Measurements from ENCODE around the gene SHLD1. TPM values are rescaled to one million over a fixed set of nuclear protein-coding genes. Genes with fewer than 3 reads are reported as not detected.

Gene SHLD1
- total and polyA plus RNA-seq, 4 donors: 2.3 to 9.5 (median 4.0) TPM

DNA sequence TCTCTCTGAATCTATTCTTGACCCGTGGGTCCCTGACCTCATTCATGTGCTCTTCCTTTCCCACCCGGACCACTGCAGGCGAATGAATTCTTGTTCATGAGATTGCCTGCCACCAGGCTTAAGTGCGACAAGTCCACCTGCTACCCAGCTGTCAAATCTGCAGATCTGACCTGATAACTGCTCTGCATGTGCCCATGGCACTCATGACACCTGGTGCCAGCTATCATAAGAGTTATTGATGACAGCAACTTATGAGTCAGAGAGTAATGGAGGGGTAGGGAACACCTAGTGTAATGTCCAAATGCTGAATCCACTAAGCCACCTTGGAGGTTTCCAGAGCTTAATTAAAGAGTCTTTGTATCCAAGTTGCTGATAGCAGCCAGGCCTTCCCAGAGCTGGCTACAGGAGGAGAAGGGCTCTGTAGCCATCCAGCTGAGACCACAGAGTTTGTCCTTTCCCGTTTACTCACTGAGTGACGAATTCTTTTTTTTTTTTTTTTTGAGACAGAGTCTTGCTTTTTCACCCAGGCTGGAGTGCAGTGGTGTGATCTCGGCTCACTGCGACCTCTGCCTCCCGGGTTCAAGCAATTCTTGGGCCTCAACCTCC, 17.4 kb downstream of the SHLD1 start:
- ATAC-seq (ENCODE audit: low FRiP score): no peak
- Histone ChIP-seq H3K27ac (ENCODE audit: low read depth in 1 of 2, low read length in 2 of 2) (no peak overlapping the region), H3K27me3 (ENCODE audit: control insufficient read depth in 1 of 2, insufficient read depth in 2 of 2, low read length in 1 of 2) (no peaks in the 10 kb centered on the region), H3K9me3 (ENCODE audit: control insufficient read depth, low read length) (no peaks in the 10 kb centered on the region), H3K4me1 (ENCODE audit: control insufficient read depth in 1 of 2, insufficient read depth in 2 of 2, low read length in 2 of 2) (no peaks in the 10 kb centered on the region), H3K4me3 (ENCODE audit: low read length in 2 of 2) (no peak overlapping the region), H3K36me3 (ENCODE audit: control insufficient read depth in 1 of 2, insufficient read depth in 2 of 2, low read length in 1 of 2) (no peaks in the 10 kb centered on the region)
- intact Hi-C loops (cut with DNase I): no loop called here
- DNase-seq: no peak
- WGBS, 2 donors: 85 to 88% methylated on average over 9 of the region's 9 CpGs

DNA sequence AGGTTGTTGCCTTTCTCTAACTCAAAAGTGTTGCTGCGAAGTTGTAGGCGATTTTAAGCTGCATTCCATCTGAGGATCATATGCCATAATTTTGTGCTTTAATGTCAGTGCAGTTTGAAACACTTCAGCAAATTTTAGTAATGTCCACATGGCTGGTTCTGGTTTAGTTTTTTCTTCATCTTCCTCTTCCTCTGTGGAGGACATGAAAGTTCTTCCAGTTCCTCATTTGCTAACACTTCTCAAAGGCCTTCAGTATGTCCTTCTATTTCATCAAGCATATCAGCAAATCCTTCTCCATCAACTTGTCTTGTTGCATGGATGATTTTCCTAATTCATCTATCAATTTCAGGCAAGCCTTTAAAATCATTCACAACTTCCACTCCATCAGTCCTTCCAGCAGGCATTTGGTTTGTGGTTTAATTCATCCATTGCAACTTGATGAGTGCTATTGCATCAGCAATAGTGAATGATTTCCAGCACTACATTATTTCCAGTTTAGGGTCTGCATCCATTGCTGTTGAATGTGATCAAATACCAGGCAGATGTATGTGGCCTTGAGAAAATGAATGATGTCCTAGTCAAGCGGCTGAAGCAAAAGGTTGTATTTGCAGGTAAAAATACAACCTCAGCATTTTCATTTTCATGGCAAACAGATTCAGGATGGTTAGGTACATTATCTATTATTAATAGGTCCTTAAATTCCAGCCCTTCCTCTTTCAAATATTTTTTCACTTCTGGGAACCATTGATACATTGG, 20.2 kb downstream of the SHLD1 start:
- no peak overlapping the region for H3K27ac ChIP-seq (ENCODE audit: low read depth in 1 of 2, low read length in 2 of 2)
- H3K36me3 ChIP-seq (ENCODE audit: control insufficient read depth in 1 of 2, insufficient read depth in 2 of 2, low read length in 1 of 2): no peaks in the 10 kb centered on the region
- WGBS, 2 donors: 96% methylated on average over 3 of the region's 3 CpGs
- ATAC-seq (ENCODE audit: low FRiP score) (no peak), DNase-seq (no peak)
- H3K4me1 ChIP-seq (ENCODE audit: control insufficient read depth in 1 of 2, insufficient read depth in 2 of 2, low read length in 2 of 2): no peaks in the 10 kb centered on the region
- no peaks in the 10 kb centered on the region for H3K27me3 ChIP-seq (ENCODE audit: control insufficient read depth in 1 of 2, insufficient read depth in 2 of 2, low read length in 1 of 2)
- H3K9me3 ChIP-seq (ENCODE audit: control insufficient read depth, low read length): no peaks in the 10 kb centered on the region
- intact Hi-C loops (cut with DNase I): no loop called here
- no peak overlapping the region for H3K4me3 ChIP-seq (ENCODE audit: low read length in 2 of 2)

DNA sequence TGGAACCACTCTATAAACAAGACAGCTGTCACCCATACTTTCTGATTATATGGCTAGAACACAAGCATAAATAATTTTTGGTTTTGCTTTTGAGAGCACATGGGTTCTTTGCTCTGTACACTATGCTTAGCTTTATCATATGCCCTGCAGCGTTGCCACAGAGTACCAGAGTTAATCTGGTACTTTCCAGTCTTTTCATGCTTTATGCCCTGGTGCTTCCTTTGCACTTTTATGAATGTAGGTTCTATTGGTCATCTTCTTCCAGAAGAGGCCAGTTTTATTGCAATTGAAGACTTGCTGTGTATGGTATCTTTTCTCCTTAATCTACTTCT, 20.8 kb downstream of the SHLD1 start:
- Histone ChIP-seq H3K9me3 (ENCODE audit: control insufficient read depth, low read length) (no peaks in the 10 kb centered on the region), H3K4me1 (ENCODE audit: control insufficient read depth in 1 of 2, insufficient read depth in 2 of 2, low read length in 2 of 2) (no peaks in the 10 kb centered on the region), H3K36me3 (ENCODE audit: control insufficient read depth in 1 of 2, insufficient read depth in 2 of 2, low read length in 1 of 2) (no peaks in the 10 kb centered on the region), H3K4me3 (ENCODE audit: low read length in 2 of 2) (no peak overlapping the region), H3K27ac (ENCODE audit: low read depth in 1 of 2, low read length in 2 of 2) (no peak overlapping the region), H3K27me3 (ENCODE audit: control insufficient read depth in 1 of 2, insufficient read depth in 2 of 2, low read length in 1 of 2) (no peaks in the 10 kb centered on the region)
- ATAC-seq (ENCODE audit: low FRiP score) (no peak), DNase-seq (no peak)
- WGBS, 2 donors: 91 to 94% methylated on average over 1 of the region's 1 CpG
- intact Hi-C loops (cut with DNase I): no loop called here

DNA sequence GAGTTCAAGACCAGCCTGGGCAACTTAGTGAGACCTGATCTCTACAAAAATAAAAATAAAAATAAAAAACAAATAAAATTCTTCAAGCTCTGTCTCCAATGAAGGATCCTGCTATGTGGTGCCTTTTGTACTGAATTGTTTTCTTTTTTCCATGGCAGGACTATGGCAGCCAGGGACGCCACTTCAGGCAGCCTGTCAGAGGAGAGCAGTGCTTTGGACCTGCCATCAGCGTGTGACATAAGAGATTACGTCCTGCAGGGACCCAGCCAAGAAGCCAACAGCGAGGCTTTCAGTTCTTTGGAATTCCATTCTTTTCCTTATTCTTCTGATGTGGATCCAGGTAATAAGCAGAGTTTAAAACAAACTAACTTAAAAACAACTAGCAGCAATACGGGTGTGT, 22.5 kb downstream of the SHLD1 start:
- ATAC-seq (ENCODE audit: low FRiP score): no peak
- WGBS, 2 donors: 84 to 85% methylated on average over 5 of the region's 5 CpGs
- H3K4me1 ChIP-seq (ENCODE audit: control insufficient read depth in 1 of 2, insufficient read depth in 2 of 2, low read length in 2 of 2): no peaks in the 10 kb centered on the region
- H3K27me3 ChIP-seq (ENCODE audit: control insufficient read depth in 1 of 2, insufficient read depth in 2 of 2, low read length in 1 of 2): no peaks in the 10 kb centered on the region
- H3K27ac ChIP-seq (ENCODE audit: low read depth in 1 of 2, low read length in 2 of 2): no peak overlapping the region
- no peaks in the 10 kb centered on the region for H3K9me3 ChIP-seq (ENCODE audit: control insufficient read depth, low read length)
- H3K4me3 ChIP-seq (ENCODE audit: low read length in 2 of 2): no peak overlapping the region
- intact Hi-C loops (cut with DNase I): no loop called here
- DNase-seq: no peak
- H3K36me3 ChIP-seq (ENCODE audit: control insufficient read depth in 1 of 2, insufficient read depth in 2 of 2, low read length in 1 of 2): no peaks in the 10 kb centered on the region

DNA sequence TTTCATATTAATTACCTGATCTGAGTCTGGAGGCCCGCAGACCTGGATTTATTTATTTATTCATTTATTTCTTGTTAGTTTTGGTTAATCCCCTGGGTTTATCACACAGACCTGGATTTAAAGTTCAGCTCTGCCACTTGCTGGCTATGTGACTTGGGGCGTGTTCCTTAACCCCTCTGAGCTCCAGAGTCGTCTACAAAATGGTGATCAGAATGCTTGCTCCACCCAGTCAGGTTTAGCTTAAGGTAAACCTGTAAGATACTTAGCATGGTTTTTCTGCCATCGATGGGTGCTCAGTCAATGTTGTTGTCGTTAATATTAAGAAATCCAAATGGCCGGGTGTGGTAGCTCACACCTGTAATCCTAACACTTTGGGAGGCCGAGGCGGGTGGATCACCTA, 23.4 kb downstream of the SHLD1 start:
- Histone ChIP-seq H3K36me3 (ENCODE audit: control insufficient read depth in 1 of 2, insufficient read depth in 2 of 2, low read length in 1 of 2) (no peaks in the 10 kb centered on the region), H3K27me3 (ENCODE audit: control insufficient read depth in 1 of 2, insufficient read depth in 2 of 2, low read length in 1 of 2) (no peaks in the 10 kb centered on the region), H3K9me3 (ENCODE audit: control insufficient read depth, low read length) (no peaks in the 10 kb centered on the region), H3K4me1 (ENCODE audit: control insufficient read depth in 1 of 2, insufficient read depth in 2 of 2, low read length in 2 of 2) (no peaks in the 10 kb centered on the region), H3K27ac (ENCODE audit: low read depth in 1 of 2, low read length in 2 of 2) (no peak overlapping the region), H3K4me3 (ENCODE audit: low read length in 2 of 2) (no peak overlapping the region)
- DNase-seq (no peak), ATAC-seq (ENCODE audit: low FRiP score) (no peak)
- WGBS, 2 donors: 92 to 96% methylated on average over 8 of the region's 8 CpGs
- intact Hi-C loops (cut with DNase I): no loop called here

DNA sequence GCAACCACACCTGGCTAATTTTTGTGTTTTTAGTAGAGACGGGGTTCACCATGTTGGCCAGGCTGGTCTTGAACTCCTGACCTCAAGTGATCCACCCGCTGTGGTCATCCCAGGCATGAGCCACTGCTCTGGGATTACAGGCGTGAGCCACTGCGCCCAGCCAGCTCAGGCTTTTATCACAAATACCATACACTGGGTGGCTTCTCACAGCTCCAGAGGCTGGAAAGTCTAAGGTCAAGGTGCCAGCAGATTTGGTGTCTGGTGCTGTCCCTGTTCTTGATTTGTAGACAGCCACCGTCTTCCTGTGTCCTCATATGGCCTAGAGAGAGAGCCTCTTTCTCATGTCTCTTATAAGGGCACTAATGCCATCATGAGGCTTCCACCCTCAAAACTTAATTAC, 25.9 kb downstream of the SHLD1 start:
- no peaks in the 10 kb centered on the region for H3K27me3 ChIP-seq (ENCODE audit: control insufficient read depth in 1 of 2, insufficient read depth in 2 of 2, low read length in 1 of 2)
- H3K27ac ChIP-seq (ENCODE audit: low read depth in 1 of 2, low read length in 2 of 2): no peak overlapping the region
- ATAC-seq (ENCODE audit: low FRiP score) (no peak), DNase-seq (no peak)
- 94 to 97% methylated on average over 5 of the region's 5 CpGs for WGBS, 2 donors
- intact Hi-C loops (cut with DNase I): no loop called here
- H3K36me3 ChIP-seq (ENCODE audit: control insufficient read depth in 1 of 2, insufficient read depth in 2 of 2, low read length in 1 of 2): no peaks in the 10 kb centered on the region
- H3K4me1 ChIP-seq (ENCODE audit: control insufficient read depth in 1 of 2, insufficient read depth in 2 of 2, low read length in 2 of 2): no peaks in the 10 kb centered on the region
- no peak overlapping the region for H3K4me3 ChIP-seq (ENCODE audit: low read length in 2 of 2)
- H3K9me3 ChIP-seq (ENCODE audit: control insufficient read depth, low read length): no peaks in the 10 kb centered on the region

DNA sequence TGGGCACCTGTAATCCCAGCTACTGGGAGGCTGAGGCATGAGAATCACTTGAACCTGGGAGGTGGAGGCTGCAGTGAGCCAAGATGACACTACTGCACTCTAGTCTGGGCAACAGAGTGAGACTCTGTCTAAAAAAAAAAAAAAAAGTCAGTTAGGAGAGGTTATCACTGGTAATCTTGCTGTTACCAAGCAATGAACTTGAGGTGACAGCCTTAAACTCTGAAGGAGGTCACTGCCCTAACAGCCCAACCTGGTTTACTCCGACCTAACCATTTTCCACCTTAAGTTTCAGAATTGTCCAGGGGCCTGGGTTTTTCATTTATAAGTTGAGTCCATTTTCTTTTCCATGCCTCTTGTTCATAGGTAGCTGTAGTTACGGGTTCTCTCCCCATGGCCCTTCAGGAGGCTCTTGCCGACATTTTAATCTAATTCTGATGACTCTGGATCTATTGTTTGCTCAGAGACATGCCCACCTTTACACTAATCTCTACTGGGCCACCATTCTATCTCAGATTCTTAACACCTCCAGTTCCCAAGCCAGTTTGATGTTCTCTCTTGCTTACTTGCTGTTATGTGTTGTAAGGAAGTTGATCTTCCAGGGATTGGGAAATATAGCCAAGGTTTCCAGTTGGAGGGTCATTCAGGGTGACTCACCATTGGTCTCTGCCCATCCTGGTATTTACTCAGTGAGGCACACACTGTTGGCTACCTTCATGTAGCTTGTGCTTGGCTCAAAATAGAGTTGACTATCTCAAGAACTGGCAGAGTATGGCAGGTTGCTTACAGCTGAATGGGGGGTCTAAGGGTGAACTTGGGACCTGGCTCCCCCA, 29.1 kb downstream of the SHLD1 start:
- no peaks in the 10 kb centered on the region for H3K27me3 ChIP-seq (ENCODE audit: control insufficient read depth in 1 of 2, insufficient read depth in 2 of 2, low read length in 1 of 2)
- DNase-seq (no peak), ATAC-seq (ENCODE audit: low FRiP score) (peak; percentile 48)
- intact Hi-C loops (cut with DNase I): no loop called here
- H3K36me3 ChIP-seq (ENCODE audit: control insufficient read depth in 1 of 2, insufficient read depth in 2 of 2, low read length in 1 of 2): no peaks in the 10 kb centered on the region
- H3K4me3 ChIP-seq (ENCODE audit: low read length in 2 of 2): no peak overlapping the region
- H3K27ac ChIP-seq (ENCODE audit: low read depth in 1 of 2, low read length in 2 of 2): no peak overlapping the region
- H3K9me3 ChIP-seq (ENCODE audit: control insufficient read depth, low read length): no peaks in the 10 kb centered on the region
- no peaks in the 10 kb centered on the region for H3K4me1 ChIP-seq (ENCODE audit: control insufficient read depth in 1 of 2, insufficient read depth in 2 of 2, low read length in 2 of 2)
- 88 to 97% methylated on average over 3 of the region's 3 CpGs for WGBS, 2 donors

DNA sequence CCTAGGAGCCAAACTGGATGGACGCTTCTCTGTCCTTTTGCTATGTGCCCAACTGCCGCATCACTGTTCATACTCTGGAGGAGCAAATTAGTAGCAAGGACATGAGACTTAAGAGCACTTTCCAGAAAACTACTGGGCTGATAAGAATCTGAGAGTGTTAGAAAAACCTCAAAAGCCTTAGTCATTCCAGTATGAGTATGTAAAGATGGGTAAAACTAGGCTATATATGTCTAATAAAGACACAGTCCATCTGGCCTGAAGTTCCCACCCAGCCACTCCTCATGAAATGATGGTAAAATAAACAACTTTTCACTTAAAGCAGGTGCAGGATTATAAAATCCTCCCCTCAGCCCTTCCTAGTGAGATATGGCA, 30.6 kb downstream of the SHLD1 start:
- ATAC-seq (ENCODE audit: low FRiP score) (no peak), DNase-seq (no peak)
- Histone ChIP-seq H3K27ac (ENCODE audit: low read depth in 1 of 2, low read length in 2 of 2) (no peak overlapping the region), H3K4me3 (ENCODE audit: low read length in 2 of 2) (no peak overlapping the region), H3K9me3 (ENCODE audit: control insufficient read depth, low read length) (no peaks in the 10 kb centered on the region), H3K36me3 (ENCODE audit: control insufficient read depth in 1 of 2, insufficient read depth in 2 of 2, low read length in 1 of 2) (no peaks in the 10 kb centered on the region), H3K4me1 (ENCODE audit: control insufficient read depth in 1 of 2, insufficient read depth in 2 of 2, low read length in 2 of 2) (no peaks in the 10 kb centered on the region), H3K27me3 (ENCODE audit: control insufficient read depth in 1 of 2, insufficient read depth in 2 of 2, low read length in 1 of 2) (no peaks in the 10 kb centered on the region)
- intact Hi-C loops (cut with DNase I): loop anchor here in 1 of 2 donors (10.0 kb wide), 2 partner anchors 216 to 294 kb away; no protein-coding TSS in a partner anchor
- WGBS, 2 donors: 96 to 97% methylated on average over 2 of the region's 2 CpGs

Measured in aorta (tissue), 5 donors.